Erythroblast (primary cell): Measurements from ENCODE around the gene ACTL8.
A peak's percentile ranks its signal among the peaks of the same experiment; 100 is the strongest.

ENCODE experiments used
- DNase-seq, 2 experiments: peaks; one replicate each; lab custom pipeline; 2025; lab: John Stamatoyannopoulos, UW
- GATA1 ChIP-seq: IDR thresholded peaks from 2 replicates; pipeline ENCODE4 v1.6.1; 2011; ENCODE audit warnings: low read depth, mild to moderate bottlenecking, control low read depth, low read length, moderate library complexity
- POLR2A ChIP-seq: IDR thresholded peaks from 2 replicates; pipeline ENCODE4 v1.6.1; 2011; ENCODE audit warnings: mild to moderate bottlenecking, low read length

ACTL8 gene

GRCh38 chr1:17822741-17823426, 67.8 kb downstream of the ACTL8 start:
- no peak for TF ChIP-seq POLR2A
- no peak for TF ChIP-seq GATA1
- no peak for DNase-seq

- DNase-seq, result no peak
- no peak for TF ChIP-seq POLR2A
- no peak for TF ChIP-seq GATA1
Observed at GRCh38 chr1:17825273-17826164, 70.4 kb downstream of the ACTL8 start.

DNA sequence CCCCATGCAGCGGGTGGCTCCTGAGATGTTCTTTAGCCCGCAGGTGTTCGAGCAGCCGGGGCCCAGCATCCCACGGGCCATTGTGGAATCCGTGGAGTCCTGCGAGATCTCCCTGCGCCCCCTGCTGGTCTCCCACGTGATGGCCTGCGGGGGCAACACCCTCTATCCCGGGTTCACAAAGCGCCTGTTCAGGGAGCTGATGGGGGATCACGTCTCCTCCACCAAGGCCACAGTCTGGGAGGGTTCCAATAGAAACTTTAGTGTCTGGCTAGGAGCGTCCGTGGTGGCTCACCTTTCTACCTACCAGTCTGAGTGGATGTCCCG, 71.0 kb downstream of the ACTL8 start:
- DNase-seq, result peak; percentile 21 to 58
- TF ChIP-seq GATA1, result no peak
- TF ChIP-seq POLR2A, result no peak

GRCh38 chr1:17828991-17829390, 73.9 kb downstream of the ACTL8 start:
- no peak for TF ChIP-seq GATA1
- TF ChIP-seq POLR2A, result no peak
- DNase-seq, result no peak

DNA sequence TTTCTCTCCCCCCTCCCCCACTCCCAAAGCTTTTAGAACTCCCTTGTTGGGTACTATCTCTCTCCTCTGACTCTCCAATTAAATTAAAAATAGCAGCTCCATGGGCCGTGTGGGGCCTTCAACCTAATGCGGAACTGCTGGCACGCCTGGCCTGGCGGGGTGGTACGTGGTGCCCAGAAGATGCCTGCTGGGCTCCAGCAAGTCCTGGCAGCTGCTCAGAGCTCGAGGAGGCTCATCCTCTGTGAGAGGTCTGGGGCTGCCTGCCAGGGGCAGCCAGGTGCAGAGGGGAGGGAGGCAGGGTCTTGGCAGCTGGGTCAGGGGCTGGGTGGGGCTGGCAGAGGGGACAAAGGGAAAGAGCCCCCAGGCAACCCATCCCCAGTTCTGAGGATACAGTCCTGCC, 74.4 kb downstream of the ACTL8 start:
- no peak for DNase-seq
- no peak for TF ChIP-seq GATA1
- no peak for TF ChIP-seq POLR2A

DNA sequence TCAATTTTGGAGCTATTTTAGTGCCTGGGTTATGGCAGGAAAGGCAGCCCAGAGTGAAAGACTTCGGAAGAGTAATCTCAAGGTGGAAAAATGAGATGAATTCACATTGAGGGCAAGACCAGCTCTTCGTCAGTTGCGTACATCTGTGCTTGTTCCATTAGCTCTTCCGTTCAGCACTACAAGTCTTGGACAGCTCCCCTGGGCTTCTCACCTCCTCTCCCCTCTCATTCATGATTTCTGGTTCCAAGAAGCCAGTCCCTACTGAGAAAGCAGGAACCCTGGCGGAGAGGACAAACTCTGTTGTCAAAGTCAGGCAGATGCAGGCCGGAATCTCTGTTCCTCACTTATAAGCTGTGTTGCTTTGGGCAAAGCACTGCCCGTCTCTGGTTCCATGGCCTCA, 76.5 kb downstream of the ACTL8 start:
- peak; percentile 12 to 15 for DNase-seq
- TF ChIP-seq GATA1, result no peak
- TF ChIP-seq POLR2A, result no peak

DNA sequence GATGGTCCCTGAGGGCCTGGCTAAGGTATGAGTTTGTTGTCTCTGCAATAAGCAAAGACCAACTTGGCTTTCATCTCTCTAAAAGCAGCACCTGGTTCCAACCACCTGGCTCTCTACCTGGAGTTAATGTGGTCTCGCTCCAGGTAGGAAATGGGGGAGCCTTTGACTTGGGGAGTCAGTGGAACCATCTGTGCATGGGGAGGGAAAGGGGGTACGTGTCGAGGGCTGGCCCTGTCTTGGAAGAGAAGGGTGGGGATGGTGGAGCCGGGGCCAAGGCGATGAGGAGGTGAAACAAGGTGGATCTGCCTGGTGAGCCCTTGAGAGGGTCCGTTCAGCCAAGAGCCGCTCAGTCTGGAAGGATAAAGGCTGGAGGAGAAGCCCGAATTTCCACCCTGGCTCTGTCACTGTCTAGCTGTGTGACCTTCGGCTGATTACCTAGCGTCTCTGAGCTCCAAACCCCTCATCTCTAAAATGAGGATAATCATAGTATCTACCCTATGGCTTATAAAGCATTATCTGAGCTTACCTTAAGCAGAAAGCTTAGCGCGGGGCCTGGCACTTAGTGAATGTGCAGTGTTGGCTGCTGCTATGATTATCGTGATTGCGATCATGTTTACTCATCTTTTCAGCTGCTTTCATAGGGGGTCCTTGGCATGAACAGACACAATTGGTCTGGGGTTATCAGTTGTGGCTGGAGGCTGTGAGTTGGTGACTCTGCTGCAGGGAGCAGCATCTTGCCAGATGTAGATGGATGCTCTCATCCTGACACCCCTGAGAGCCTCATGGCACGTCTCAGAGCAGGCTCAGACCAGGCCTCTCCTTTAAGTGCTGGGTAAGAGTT, 78.7 kb downstream of the ACTL8 start:
- no peak for DNase-seq
- no peak for TF ChIP-seq GATA1
- no peak for TF ChIP-seq POLR2A

- TF ChIP-seq POLR2A (no peak), GATA1 (no peak)
- DNase-seq, result no peak
Observed at GRCh38 chr1:17834561-17835100, 79.5 kb downstream of the ACTL8 start.

GRCh38 chr1:17837233-17838030, 82.3 kb downstream of the ACTL8 start:
- no peak for DNase-seq
- TF ChIP-seq POLR2A, result no peak
- no peak for TF ChIP-seq GATA1

GRCh38 chr1:17839641-17840196, 84.6 kb downstream of the ACTL8 start:
- DNase-seq, result no peak
- TF ChIP-seq GATA1, result no peak
- no peak for TF ChIP-seq POLR2A

DNA sequence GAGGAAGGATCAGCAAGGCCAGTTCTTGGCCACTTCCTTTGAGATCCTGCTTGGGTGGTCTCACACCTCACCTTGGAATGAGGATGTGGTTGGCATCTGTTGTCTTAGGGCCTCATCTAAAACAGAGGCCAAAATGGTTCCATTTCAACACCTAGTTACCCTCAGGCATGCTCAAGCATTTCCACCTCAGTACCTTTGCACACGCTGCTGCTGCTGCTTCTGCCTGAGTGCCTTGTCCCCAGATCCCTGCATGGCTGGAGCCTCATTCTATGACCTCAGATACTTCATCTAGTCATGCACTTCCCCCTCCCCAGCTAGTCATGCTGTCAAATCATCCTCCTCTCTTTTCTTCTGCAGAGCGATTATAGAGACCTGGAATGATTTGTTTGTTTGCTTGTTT, 86.8 kb downstream of the ACTL8 start:
- TF ChIP-seq POLR2A (no peak), GATA1 (no peak)
- no peak for DNase-seq

DNA sequence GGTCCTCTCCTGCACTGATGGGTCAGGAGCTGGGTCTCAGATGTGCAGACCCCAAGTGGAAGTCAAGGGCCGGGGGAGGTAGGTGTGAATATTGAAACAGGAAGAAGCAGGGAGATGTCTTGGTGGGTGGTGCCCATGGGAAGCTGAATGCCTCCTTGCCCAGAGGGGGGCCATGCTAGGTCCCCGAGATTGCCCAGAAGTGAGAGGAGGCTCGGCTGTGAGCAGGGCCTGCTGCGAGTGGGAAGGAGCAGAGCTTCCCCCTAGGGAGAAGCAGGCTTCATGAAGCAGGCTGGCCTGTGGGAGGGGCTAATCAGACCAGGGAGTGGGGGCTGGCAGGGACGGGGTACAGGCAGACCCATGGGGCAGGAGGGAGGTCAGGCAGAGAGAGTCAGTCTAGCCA, 87.6 kb downstream of the ACTL8 start:
- no peak for DNase-seq
- TF ChIP-seq POLR2A, result no peak
- no peak for TF ChIP-seq GATA1
